Activated B cell treated with CpG ODN at 0.5 μM for 24 hours (primary cell): ENCODE data around the gene DAND5. TPM values are rescaled to one million over a fixed set of nuclear protein-coding genes. Genes with fewer than 3 reads are reported as not detected.

Experiments
- ATAC-seq: fragments of 200-7000 bp; cut with Tn5 transposase; one replicate; pipeline ENCODE4 v1.10.0; 2021; ENCODE audit warnings: low read depth, mild to moderate bottlenecking, moderate library complexity
- CTCF ChIA-PET: fragments of 350-600 bp; sonication (Branson Sonifier 250); formaldehyde crosslinking; loops from one replicate; lab custom pipeline; 2021; ENCODE audit warnings: antibody characterized with exemption; lab: Charles Lee
- POLR2A ChIA-PET: fragments of 350-600 bp; sonication (Branson Sonifier 250); formaldehyde crosslinking; loops from one replicate; lab custom pipeline; 2021; ENCODE audit warnings: antibody characterized with exemption; lab: Charles Lee
- DNase-seq: peaks from one replicate; pipeline ENCODE4 v3.0.0; 2022
- H3K27ac Mint-ChIP-seq: one replicate; pipeline ENCODE4 v1.8.0; 2020; ENCODE audit warnings: mixed read lengths
- H3K27me3 Mint-ChIP-seq: one replicate; pipeline ENCODE4 v1.8.0; 2021; ENCODE audit warnings: mixed read lengths
- H3K36me3 Mint-ChIP-seq: one replicate; pipeline ENCODE4 v1.8.0; 2021; ENCODE audit warnings: low read depth, mixed read lengths
- H3K4me1 Mint-ChIP-seq: one replicate; pipeline ENCODE4 v1.8.0; 2021; ENCODE audit warnings: mixed read lengths
- H3K4me3 Mint-ChIP-seq: one replicate; pipeline ENCODE4 v1.8.0; 2020; ENCODE audit warnings: mild to moderate bottlenecking, mixed read lengths
- H3K9me3 Mint-ChIP-seq: one replicate; pipeline ENCODE4 v1.8.0; 2020; ENCODE audit warnings: mixed read lengths
- CTCF ChIP-seq: fragments of 200-600 bp; IDR thresholded peaks from one replicate; pipeline ENCODE4 v1.8.0; 2022; ENCODE audit warnings: antibody characterized with exemption, mild to moderate bottlenecking
- intact Hi-C: fragments of 100-400 bp; cut with micrococcal nuclease; formaldehyde crosslinking; loops from one replicate; pipeline ENCODE4 v1.15.1; 2024
- total RNA-seq: library from RNA; stranded (reverse); gene quantifications from 2 replicates; pipeline ENCODE4 v1.2.3, GENCODE V29; 2022

The DAND5 gene
- total RNA-seq, 1 donor from 2014 or later: not detected

GRCh38 chr19:12939975-12940423 is 29.4 kb upstream of the DAND5 start:
- peaks cover 66% of the 10 kb centered on the region for H3K36me3 Mint-ChIP-seq
- ChIA-PET POLR2A (interaction anchor here (0.7 to 3.3 kb wide), 9 partner anchors 9 to 1904 kb away, joined by 3 to 37 read pairs (median 4); partner anchors contain the start of genes DNASE2 and GADD45GIP1), CTCF (interaction anchor here (0.8 kb wide), 1 partner anchor 26 kb away, joined by 4 read pairs; no protein-coding TSS in a partner anchor)
- DNase-seq (no peak), ATAC-seq (no peak)
- peaks cover 67% of the 10 kb centered on the region for H3K4me1 Mint-ChIP-seq
- H3K27ac Mint-ChIP-seq: peak overlapping the region; percentile 95
- TF ChIP-seq CTCF: no peak
- intact Hi-C loops: loop anchor here (2.0 to 5.0 kb wide), 4 partner anchors 17 to 218 kb away; partner anchors contain the start of genes GADD45GIP1, IER2, STX10 and TNPO2
- peak overlapping the region; percentile 99 for H3K4me3 Mint-ChIP-seq
- no peaks in the 10 kb centered on the region for H3K27me3 Mint-ChIP-seq
- H3K9me3 Mint-ChIP-seq: no peaks in the 10 kb centered on the region

- ChIA-PET CTCF (interaction anchor here (0.8 kb wide), 1 partner anchor 427 kb away, joined by 5 read pairs; no protein-coding TSS in a partner anchor), POLR2A (interaction anchor here (0.5 to 1.8 kb wide), 7 partner anchors 27 to 1141 kb away, joined by 3 to 10 read pairs (median 4); partner anchors contain the start of gene GCDH)
- H3K4me3 Mint-ChIP-seq: peak overlapping the region; percentile 99
- H3K27me3 Mint-ChIP-seq: no peaks in the 10 kb centered on the region
- no peak for TF ChIP-seq CTCF
- no peak for DNase-seq
- peaks cover 74% of the 10 kb centered on the region for H3K36me3 Mint-ChIP-seq
- peak overlapping the region; percentile 50 for H3K27ac Mint-ChIP-seq
- ATAC-seq: no peak
- intact Hi-C loops: no loop called here
- no peaks in the 10 kb centered on the region for H3K9me3 Mint-ChIP-seq
- peaks cover 75% of the 10 kb centered on the region for H3K4me1 Mint-ChIP-seq
These were observed 28.5 kb upstream of the DAND5 start for GRCh38 chr19:12940897-12941296.

GRCh38 chr19:12943437-12944044 is 25.8 kb upstream of the DAND5 start:
- intact Hi-C loops: no loop called here
- POLR2A ChIA-PET: interaction anchor here (0.6 to 3.7 kb wide), 8 partner anchors 10 to 212 kb away, joined by 3 to 24 read pairs (median 7); partner anchors contain the start of genes FARSA, GCDH and RNASEH2A
- no peaks in the 10 kb centered on the region for H3K27me3 Mint-ChIP-seq
- H3K36me3 Mint-ChIP-seq: peaks cover 90% of the 10 kb centered on the region
- no peak for TF ChIP-seq CTCF
- no peak overlapping the region for H3K4me3 Mint-ChIP-seq
- no peaks in the 10 kb centered on the region for H3K9me3 Mint-ChIP-seq
- H3K27ac Mint-ChIP-seq: peak overlapping the region; percentile 30
- peaks cover 75% of the 10 kb centered on the region for H3K4me1 Mint-ChIP-seq
- ATAC-seq (no peak), DNase-seq (no peak)
- CTCF ChIA-PET: no interaction called here

- POLR2A ChIA-PET: interaction anchor here (0.6 to 3.7 kb wide), 7 partner anchors 9 to 211 kb away, joined by 3 to 24 read pairs (median 7); partner anchors contain the start of genes FARSA, GCDH and RNASEH2A
- Mint-ChIP-seq H3K27ac (peak overlapping the region; percentile 92), H3K36me3 (peaks cover 90% of the 10 kb centered on the region), H3K4me1 (peaks cover 70% of the 10 kb centered on the region), H3K27me3 (no peaks in the 10 kb centered on the region), H3K4me3 (peak overlapping the region; percentile 32), H3K9me3 (no peaks in the 10 kb centered on the region)
- intact Hi-C loops: no loop called here
- no peak for DNase-seq
- CTCF ChIA-PET: no interaction called here
- TF ChIP-seq CTCF: no peak
- ATAC-seq: no peak
These were observed 25.2 kb upstream of the DAND5 start for GRCh38 chr19:12944104-12944674.
